Measurements from ENCODE around the gene UXT.
"Not testable (repeated sequence)": the region's sequence is repeated elsewhere in the genome, so short reads cannot be mapped to it uniquely, and the experiment has no call there.

The UXT gene

DNA sequence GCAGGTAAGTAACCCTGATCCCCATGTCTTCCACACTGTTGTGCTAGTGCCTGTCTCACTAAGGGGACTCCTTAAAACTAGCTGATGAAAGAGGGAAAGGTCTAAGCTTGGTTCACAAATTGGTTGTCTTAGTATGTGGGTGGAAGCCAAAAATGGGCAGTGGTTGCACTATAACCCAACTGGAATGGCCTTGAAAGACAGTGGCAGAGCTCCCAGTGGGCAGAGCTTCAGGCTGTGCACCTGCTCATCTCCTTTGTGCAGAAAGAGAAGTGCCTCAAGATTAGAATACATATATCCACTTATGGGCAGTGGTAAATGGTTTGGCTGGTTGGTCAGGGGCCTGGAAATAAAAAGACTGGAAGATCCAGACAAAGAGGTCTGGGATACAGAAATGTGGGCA, 46.6 kb downstream of the UXT start:
- H3K4me3 ChIP-seq (ENCODE audit: low read depth, low read length), result no peak overlapping the region
- no peak for TF ChIP-seq CTCF (IDR thresholded peaks at IDR 0.05; ENCODE audit: low read depth, low read length)

GRCh38 chrX:47611926-47612325, 47.1 kb downstream of the UXT start:
- no peak for TF ChIP-seq CTCF (IDR thresholded peaks at IDR 0.05; ENCODE audit: low read depth, low read length)
- H3K4me3 ChIP-seq (ENCODE audit: low read depth, low read length), result no peak overlapping the region

DNA sequence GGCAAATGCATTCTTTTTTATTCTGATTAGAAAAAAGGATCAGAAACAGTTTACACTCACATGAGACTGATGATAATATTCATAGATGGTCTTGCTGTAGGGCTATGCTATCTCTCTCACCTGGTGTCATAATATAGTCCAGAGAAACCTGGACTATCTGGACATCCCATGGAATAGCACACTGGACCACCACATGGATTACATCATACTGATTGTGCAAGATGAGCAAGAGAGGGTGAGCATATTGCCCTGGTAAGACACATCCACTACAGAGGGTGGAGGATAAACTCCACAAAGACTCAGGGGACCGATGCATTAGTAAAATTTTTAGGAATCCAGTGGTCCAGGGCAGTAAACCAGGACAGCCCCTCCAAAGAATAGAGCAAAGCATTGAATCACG, 47.5 kb downstream of the UXT start:
- TF ChIP-seq CTCF (IDR thresholded peaks at IDR 0.05; ENCODE audit: low read depth, low read length), result no peak
- no peak overlapping the region for H3K4me3 ChIP-seq (ENCODE audit: low read depth, low read length)

DNA sequence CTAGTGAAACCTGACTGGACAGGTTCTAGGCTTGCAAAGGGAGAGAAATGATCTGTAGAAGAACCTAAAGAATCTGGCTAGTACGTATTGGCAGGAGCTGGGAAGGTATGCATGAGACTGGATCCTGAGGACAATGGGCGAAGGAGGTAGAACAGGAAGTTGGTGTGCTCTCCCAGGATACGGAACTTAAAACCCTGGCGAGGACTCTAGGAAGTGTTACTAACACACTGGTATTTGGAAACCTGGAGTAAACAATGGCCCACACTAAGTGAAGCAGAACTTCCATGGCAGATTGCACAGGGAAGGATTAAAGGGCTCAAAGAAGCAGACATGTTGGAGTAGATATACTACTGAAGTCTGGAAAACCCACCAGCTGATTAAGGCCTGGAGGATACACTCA, 48.5 kb downstream of the UXT start:
- no peak overlapping the region for H3K4me3 ChIP-seq (ENCODE audit: low read depth, low read length)
- TF ChIP-seq CTCF (IDR thresholded peaks at IDR 0.05; ENCODE audit: low read depth, low read length), result no peak

DNA sequence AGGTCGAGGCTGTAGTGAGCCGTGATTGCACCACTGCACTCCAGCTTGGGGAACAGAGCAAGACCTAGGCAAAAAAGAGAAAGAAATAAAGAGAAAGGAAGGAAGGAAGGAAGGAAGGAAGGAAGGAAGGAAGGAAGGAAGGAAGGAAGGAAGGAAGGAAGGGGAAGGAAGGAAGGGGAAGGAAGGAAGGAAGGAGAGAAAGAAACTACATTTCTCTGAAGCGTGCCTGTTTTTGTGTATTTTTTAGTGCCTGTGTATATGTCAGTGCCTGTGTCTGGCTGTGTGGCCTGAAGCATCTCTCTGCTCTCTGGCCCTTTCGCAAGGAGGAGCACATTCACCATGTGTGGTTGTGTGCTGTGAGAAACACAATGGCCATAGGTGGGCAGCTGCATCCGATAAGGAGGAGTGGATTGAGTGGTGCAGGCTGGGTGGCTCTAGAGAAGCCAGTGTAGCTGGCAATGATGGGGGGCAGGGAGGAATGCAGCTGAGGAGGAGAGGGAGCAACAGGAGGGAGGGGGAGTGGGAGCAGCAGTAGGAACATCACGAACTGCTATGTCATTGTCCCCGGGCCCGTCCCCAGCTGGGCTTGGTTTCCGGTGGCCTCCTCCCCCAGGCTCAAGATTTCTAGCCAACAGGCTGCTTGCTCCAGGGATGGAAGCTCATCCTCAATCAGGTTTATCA, 50.7 kb downstream of the UXT start:
- H3K4me3 ChIP-seq (ENCODE audit: low read depth, low read length), result no peak overlapping the region
- no peak for TF ChIP-seq CTCF (IDR thresholded peaks at IDR 0.05; ENCODE audit: low read depth, low read length)

- H3K4me3 ChIP-seq (ENCODE audit: low read depth, low read length), result no peak overlapping the region
- no peak for TF ChIP-seq CTCF (IDR thresholded peaks at IDR 0.05; ENCODE audit: low read depth, low read length)
Observed at GRCh38 chrX:47607091-47607490, 51.9 kb downstream of the UXT start.

- no peak for TF ChIP-seq CTCF (IDR thresholded peaks at IDR 0.05; ENCODE audit: low read depth, low read length)
- no peak overlapping the region for H3K4me3 ChIP-seq (ENCODE audit: low read depth, low read length)
Observed at GRCh38 chrX:47605024-47605423, 54.0 kb downstream of the UXT start.

GRCh38 chrX:47603125-47603524, 55.9 kb downstream of the UXT start:
- not testable (repeated sequence) for H3K4me3 ChIP-seq (ENCODE audit: low read depth, low read length)

All from WI38 (cell line).